H9 (cell line): Measurements from ENCODE around the gene FAM43B. TPM values are rescaled to one million over a fixed set of nuclear protein-coding genes. Genes with fewer than 3 reads are reported as not detected.

Experiments used
- DNase-seq: peaks from one replicate; pipeline ENCODE4 v3.0.0-alpha.2; 2017
- H2AFZ ChIP-seq: one replicate; pipeline ENCODE4 v1.6.1; 2013; ENCODE audit warnings: mild to moderate bottlenecking, low read length, control low read depth, moderate library complexity
- H2AK5ac ChIP-seq: 2 replicates; pipeline ENCODE4 v1.6.1; 2013; ENCODE audit warnings: low read length, control low read depth, mixed read lengths; ENCODE audit not compliant: insufficient read length
- H2BK120ac ChIP-seq: one replicate; pipeline ENCODE4 v1.6.1; 2013; ENCODE audit warnings: low read depth, mild to moderate bottlenecking, low read length, control low read depth, inconsistent platforms; ENCODE audit not compliant: poor library complexity, severe bottlenecking
- H2BK12ac ChIP-seq: 2 replicates; pipeline ENCODE4 v1.6.1; 2013; ENCODE audit warnings: low read length, control low read depth, mixed read lengths, low read depth; ENCODE audit not compliant: insufficient read length
- H2BK15ac ChIP-seq: 2 replicates; pipeline ENCODE4 v1.6.1; 2013; ENCODE audit warnings: low read depth, low read length, control low read depth
- H2BK20ac ChIP-seq: one replicate; pipeline ENCODE4 v1.6.1; 2013; ENCODE audit warnings: low read depth, mild to moderate bottlenecking, low read length, control low read depth, inconsistent platforms; ENCODE audit not compliant: poor library complexity, severe bottlenecking
- H2BK5ac ChIP-seq: 2 replicates; pipeline ENCODE4 v1.6.1; 2013; ENCODE audit warnings: low read length, control low read depth, mixed read lengths; ENCODE audit not compliant: insufficient read length
- H3K14ac ChIP-seq: 2 replicates; pipeline ENCODE4 v1.6.1; 2013; ENCODE audit warnings: low read length, control low read depth; ENCODE audit not compliant: insufficient read depth
- H3K18ac ChIP-seq: 2 replicates; pipeline ENCODE4 v1.6.1; 2013; ENCODE audit warnings: low read depth, mild to moderate bottlenecking, mixed read lengths, low read length, control low read depth; ENCODE audit not compliant: insufficient read length
- H3K23ac ChIP-seq: 2 replicates; pipeline ENCODE4 v1.6.1; 2013; ENCODE audit warnings: low read length, control low read depth, mixed read lengths, low read depth; ENCODE audit not compliant: insufficient read length
- H3K23me2 ChIP-seq: 2 replicates; pipeline ENCODE4 v1.6.1; 2013; ENCODE audit warnings: low read depth, mild to moderate bottlenecking, mixed read lengths, low read length, control low read depth; ENCODE audit not compliant: insufficient read length, poor library complexity, severe bottlenecking
- H3K27ac ChIP-seq: 2 replicates; pipeline ENCODE4 v1.5.1; 2013; ENCODE audit warnings: low read length, control low read depth, mixed read lengths, low read depth; ENCODE audit not compliant: insufficient read length
- H3K27me3 ChIP-seq: 2 replicates; pipeline ENCODE4 v1.6.1; 2013; ENCODE audit warnings: low read length, control low read depth, inconsistent platforms; ENCODE audit not compliant: insufficient read depth
- H3K4ac ChIP-seq: 2 replicates; pipeline ENCODE4 v1.6.1; 2013; ENCODE audit warnings: low read depth, mild to moderate bottlenecking, control low read depth, inconsistent platforms, low read length, moderate library complexity
- H3K4me1 ChIP-seq: 2 replicates; pipeline ENCODE4 v1.6.1; 2013; ENCODE audit warnings: low read length, control low read depth, inconsistent platforms; ENCODE audit not compliant: insufficient read depth
- H3K4me2 ChIP-seq: 2 replicates; pipeline ENCODE4 v1.6.1; 2013; ENCODE audit warnings: low read length, control low read depth, mixed read lengths; ENCODE audit not compliant: insufficient read length, insufficient read depth
- H3K56ac ChIP-seq: 2 replicates; pipeline ENCODE4 v1.6.1; 2013; ENCODE audit warnings: low read depth, mild to moderate bottlenecking, mixed read lengths, low read length, control low read depth; ENCODE audit not compliant: insufficient read length
- H3K79me1 ChIP-seq: 2 replicates; pipeline ENCODE4 v1.6.1; 2013; ENCODE audit warnings: low read depth, mild to moderate bottlenecking, moderate library complexity, low read length, control low read depth, inconsistent platforms; ENCODE audit not compliant: insufficient read depth, poor library complexity, severe bottlenecking
- H3K79me2 ChIP-seq: 2 replicates; pipeline ENCODE4 v1.6.1; 2013; ENCODE audit warnings: low read length, control low read depth, inconsistent platforms; ENCODE audit not compliant: insufficient read depth
- H3K9ac ChIP-seq: 2 replicates; pipeline ENCODE4 v1.6.1; 2013; ENCODE audit warnings: low read length, control low read depth, mixed read lengths; ENCODE audit not compliant: insufficient read length; ENCODE audit errors: extremely low read depth
- H3K9me3 ChIP-seq: one replicate; pipeline ENCODE4 v1.6.1; 2013; ENCODE audit warnings: low read depth, low read length, inconsistent platforms; ENCODE audit not compliant: control insufficient read depth
- H3T11ph ChIP-seq: one replicate; pipeline ENCODE4 v1.6.1; 2013; ENCODE audit warnings: mild to moderate bottlenecking, low read length, control low read depth, inconsistent platforms
- H4K20me1 ChIP-seq: one replicate; pipeline ENCODE4 v1.6.1; 2013; ENCODE audit not compliant: control insufficient read depth, insufficient read length, insufficient read depth
- H4K5ac ChIP-seq: 2 replicates; pipeline ENCODE4 v1.6.1; 2013; ENCODE audit warnings: low read depth, mild to moderate bottlenecking, mixed read lengths, low read length, control low read depth; ENCODE audit not compliant: insufficient read length
- H4K8ac ChIP-seq: replicated peaks from 2 replicates; pipeline ENCODE4 v1.6.1; 2013; ENCODE audit warnings: low read length, control low read depth, mixed read lengths, low read depth; ENCODE audit not compliant: insufficient read length
- H4K91ac ChIP-seq: 2 replicates; pipeline ENCODE4 v1.6.1; 2013; ENCODE audit warnings: low read depth, mild to moderate bottlenecking, moderate library complexity, mixed read lengths, low read length, control low read depth; ENCODE audit not compliant: insufficient read length
- H3K27ac Mint-ChIP-seq, 3 experiments: 2 replicates in 2 of 3; 3 replicates in 1 of 3; pipeline ENCODE4 v1.8.0; 2020 to 2021; ENCODE audit warnings: mixed read lengths in 3 of 3, mild to moderate bottlenecking in 1 of 3, moderate library complexity in 1 of 3
- H3K27me3 Mint-ChIP-seq: 2 replicates; pipeline ENCODE4 v1.8.0; 2021; ENCODE audit warnings: low read depth, mild to moderate bottlenecking, moderate library complexity, mixed read lengths
- H3K36me3 Mint-ChIP-seq, 3 experiments: 2 replicates in 2 of 3; 3 replicates in 1 of 3; pipeline ENCODE4 v1.8.0; 2020 to 2021; ENCODE audit warnings: low read depth in 3 of 3, mixed read lengths in 3 of 3; ENCODE audit not compliant: insufficient read depth in 1 of 3
- H3K4me1 Mint-ChIP-seq, 2 experiments: 2 replicates each; pipeline ENCODE4 v1.8.0; 2020; ENCODE audit warnings: mixed read lengths in 2 of 2
- H3K4me3 Mint-ChIP-seq, 2 experiments: 2 replicates in 1 of 2; 3 replicates in 1 of 2; pipeline ENCODE4 v1.8.0; 2020 to 2021; ENCODE audit warnings: mild to moderate bottlenecking in 2 of 2, mixed read lengths in 2 of 2, moderate library complexity in 1 of 2
- H3K9me3 Mint-ChIP-seq, 2 experiments: 2 replicates in 1 of 2; 3 replicates in 1 of 2; pipeline ENCODE4 v1.8.0; 2020; ENCODE audit warnings: mild to moderate bottlenecking in 2 of 2, mixed read lengths in 2 of 2, moderate library complexity in 1 of 2
- CTCF ChIP-seq: fragments of 200-600 bp; sonication (generic); conservative IDR thresholded peaks from 3 replicates; pipeline ENCODE4 v1.8.0; 2021; ENCODE audit warnings: antibody characterized with exemption, mild to moderate bottlenecking
- WGBS: extraction: QIAGEN DNeasy Blood & Tissue Kit; methylation state at CpG from one replicate; pipeline ENCODE4 v1.1.7; 2013; ENCODE audit warnings: missing lambda C conversion rate, low lambda C conversion rate, mixed read lengths; ENCODE audit not compliant: insufficient read length; ENCODE audit errors: extremely low coverage; 5-methylcytosine and 5-hydroxymethylcytosine counted together
- total RNA-seq: library from RNA; stranded (reverse); gene quantifications from 2 replicates; pipeline ENCODE4 v1.2.1, GENCODE V29; 2021

Gene FAM43B
- total RNA-seq, 1 experiment from 2014 or later, result 0.22 TPM

- H3K4me1 ChIP-seq, result no peaks in the 10 kb centered on the region
- no peak overlapping the region for H4K91ac ChIP-seq
- H3K56ac ChIP-seq, result no peak overlapping the region
- DNase-seq, result no peak
- H4K5ac ChIP-seq, result no peak overlapping the region
- H2AFZ ChIP-seq, result no peak overlapping the region
- WGBS, result no CpG with 5 or more reads among the region's 8 CpGs
- no peak overlapping the region for H3K4ac ChIP-seq
- no peak for TF ChIP-seq CTCF
- H3K27ac Mint-ChIP-seq, result no peak overlapping the region
- H4K8ac ChIP-seq, result no peak overlapping the region
- H2AK5ac ChIP-seq, result no peak overlapping the region
- H3K4me2 ChIP-seq, result no peak overlapping the region
- H3K27ac ChIP-seq, result no peak overlapping the region
- H3K9me3 Mint-ChIP-seq, result no peaks in the 10 kb centered on the region
- no peak overlapping the region for H3K18ac ChIP-seq
- H4K20me1 ChIP-seq, result no peaks in the 10 kb centered on the region
- no peak overlapping the region for H3K9ac ChIP-seq
- H3K79me1 ChIP-seq, result no peaks in the 10 kb centered on the region
- H3K79me2 ChIP-seq, result no peaks in the 10 kb centered on the region
- no peak overlapping the region for H3T11ph ChIP-seq
- no peaks in the 10 kb centered on the region for H3K36me3 Mint-ChIP-seq
- no peak overlapping the region for H3K14ac ChIP-seq
- no peak overlapping the region for H3K23ac ChIP-seq
- peaks cover 82% of the 10 kb centered on the region for H3K27me3 Mint-ChIP-seq
- no peak overlapping the region for H3K4me3 Mint-ChIP-seq
- H2BK12ac ChIP-seq, result no peak overlapping the region
- H2BK120ac ChIP-seq, result no peak overlapping the region
- no peaks in the 10 kb centered on the region for H3K23me2 ChIP-seq
- H3K27me3 ChIP-seq, result no peaks in the 10 kb centered on the region; the same call in 1 of the 2 replicates
- H2BK5ac ChIP-seq, result no peak overlapping the region
- H3K9me3 ChIP-seq, result no peaks in the 10 kb centered on the region
- H2BK15ac ChIP-seq, result no peak overlapping the region
- H2BK20ac ChIP-seq, result no peak overlapping the region
- H3K4me1 Mint-ChIP-seq, result peaks cover 0 to 3% of the 10 kb centered on the region in 2 experiments; a peak in 3 of 4 replicates
These were observed 22.1 kb upstream of the FAM43B start for GRCh38 chr1:20530306-20530705.
